HepG2 (cell line): Measurements from ENCODE around the gene LAMB3. TPM values are rescaled to one million over a fixed set of nuclear protein-coding genes. Genes with fewer than 3 reads are reported as not detected.

Source experiments
- ATAC-seq: fragments of 200-7000 bp; cut with Tn5 transposase; 3 replicates; pipeline ENCODE4 v1.9.1; 2020; ENCODE audit warnings: mild to moderate bottlenecking, moderate library complexity
- BruUV-seq: library from RNA; stranded (reverse); fragments of 400-500 nt; replicated peaks from 2 replicates; lab custom pipeline; 2021; lab: Mats Ljungman, UMichigan
- CTCF ChIA-PET: fragments of 300-600 bp; formaldehyde crosslinking; extraction: SDS; loops from one replicate; lab custom pipeline; 2021; ENCODE audit warnings: low total read pairs, inconsistent platforms, low intra/inter-chr PET ratio; lab: Yijun Ruan, JAX
- POLR2A ChIA-PET: fragments of 350-600 bp; sonication (Branson Sonifier 250); formaldehyde crosslinking; loops from one replicate; lab custom pipeline; 2020; ENCODE audit warnings: antibody characterized with exemption, inconsistent platforms; lab: Yijun Ruan, JAX
- DNase-seq: peaks from one replicate; pipeline ENCODE4 v3.0.0-alpha.2; 2015; ENCODE audit warnings: low spot score
- FAIRE-seq: peaks from 3 replicates; lab custom pipeline; 2011; peaks lifted over from hg19 to GRCh38; lab: Jason Lieb, UNC
- H2AFZ ChIP-seq: one replicate; pipeline ENCODE4 v1.6.1; 2011; ENCODE audit warnings: low read length, inconsistent platforms
- H3K27ac ChIP-seq: fragments of 300-600 bp; 3 replicates; pipeline ENCODE4 v1.8.0; 2011; ENCODE audit warnings: mixed run types, mild to moderate bottlenecking, mixed read lengths, low read length, inconsistent platforms; ENCODE audit not compliant: insufficient read depth; ENCODE audit errors: extremely low read length
- H3K27me3 ChIP-seq, 2 experiments: fragments of 200-600 bp in 1 of 2; 2 replicates in 1 of 2; 3 replicates in 1 of 2; pipeline versions ENCODE4 v1.6.0 to v1.8.0; 2011; ENCODE audit warnings: low read length in 2 of 2, mild to moderate bottlenecking in 2 of 2, moderate library complexity in 2 of 2, inconsistent platforms in 1 of 2; ENCODE audit not compliant: insufficient read depth in 2 of 2, control insufficient read depth in 1 of 2
- H3K36me3 ChIP-seq, 2 experiments: fragments of 200-600 bp in 1 of 2; replicated peaks in 1 of 2; 2 replicates in 1 of 2; 3 replicates in 1 of 2; pipeline versions ENCODE4 v1.5.1 to v1.8.0; 2011; ENCODE audit warnings: low read length in 2 of 2, inconsistent platforms in 1 of 2; ENCODE audit not compliant: insufficient read depth in 2 of 2, control insufficient read depth in 1 of 2
- H3K4me1 ChIP-seq: 2 replicates; pipeline ENCODE4 v1.5.1; 2012; ENCODE audit warnings: low read length, inconsistent platforms; ENCODE audit not compliant: insufficient read depth
- H3K4me2 ChIP-seq: 2 replicates; pipeline ENCODE4 v1.6.0; 2011; ENCODE audit warnings: low read depth, low read length, inconsistent platforms
- H3K4me3 ChIP-seq, 3 experiments: fragments of 200-600 bp in 1 of 3; sonication (generic), shearing (Covaris generic) in 1 of 3; replicated peaks in 1 of 3; 2 replicates each; pipeline ENCODE4 v1.5.1; 2011 to 2016; ENCODE audit warnings: low read length in 3 of 3, inconsistent platforms in 2 of 3, low read depth in 2 of 3, mild to moderate bottlenecking in 2 of 3, control low read depth in 1 of 3, mixed read lengths in 1 of 3; ENCODE audit not compliant: insufficient read depth in 1 of 3
- H3K79me2 ChIP-seq: one replicate; pipeline ENCODE4 v1.6.1; 2011; ENCODE audit warnings: low read length, inconsistent platforms; ENCODE audit not compliant: insufficient read depth
- H3K9ac ChIP-seq: 2 replicates; pipeline ENCODE4 v1.6.0; 2011; ENCODE audit warnings: mild to moderate bottlenecking, low read depth, low read length, inconsistent platforms; ENCODE audit not compliant: insufficient read depth
- H3K9me3 ChIP-seq: 2 replicates; pipeline ENCODE4 v1.5.1; 2012; ENCODE audit warnings: mild to moderate bottlenecking, low read length
- H4K20me1 ChIP-seq: 2 replicates; pipeline ENCODE4 v1.6.0; 2011; ENCODE audit warnings: inconsistent platforms, mild to moderate bottlenecking, low read length, moderate library complexity; ENCODE audit not compliant: insufficient read depth
- ATF6 ChIP-seq: sonication (generic); formaldehyde crosslinking; conservative IDR thresholded peaks from 2 replicates; pipeline ENCODE4 v1.4.0; 2020; ENCODE audit warnings: missing genetic modification reagents
- HIVEP1 ChIP-seq: sonication (generic); formaldehyde crosslinking; IDR thresholded peaks from 2 replicates; pipeline ENCODE4 v1.4.0; 2020; ENCODE audit warnings: mild to moderate bottlenecking, missing genetic modification reagents
- HMG20A ChIP-seq: IDR thresholded peaks from 2 replicates; pipeline ENCODE4 v1.6.1; 2016; ENCODE audit warnings: borderline replicate concordance
- HNF4G ChIP-seq, 2 experiments: sonication (generic) in 1 of 2; formaldehyde crosslinking in 1 of 2; IDR thresholded peaks; 2 replicates each; pipeline versions ENCODE4 v1.4.0 to v1.6.1; 2011 to 2020; ENCODE audit warnings: borderline replicate concordance in 2 of 2, low read depth in 2 of 2, mild to moderate bottlenecking in 2 of 2, low read length in 1 of 2, missing genetic modification reagents in 1 of 2, moderate library complexity in 1 of 2
- IRX3 ChIP-seq: sonication (generic); formaldehyde crosslinking; IDR thresholded peaks from 2 replicates; pipeline ENCODE4 v1.8.1; 2023; ENCODE audit warnings: mild to moderate bottlenecking, low read depth, missing genetic modification reagents, borderline replicate concordance
- NCOA5 ChIP-seq: sonication (generic); formaldehyde crosslinking; IDR thresholded peaks from 2 replicates; pipeline ENCODE4 v1.4.0; 2020; ENCODE audit warnings: missing genetic modification reagents
- NR2C2 ChIP-seq: sonication (generic); formaldehyde crosslinking; IDR thresholded peaks from 2 replicates; pipeline ENCODE4 v1.4.0; 2020; ENCODE audit warnings: missing genetic modification reagents, mild to moderate bottlenecking, moderate library complexity, borderline replicate concordance
- SETDB1 ChIP-seq: sonication (generic); formaldehyde crosslinking; IDR thresholded peaks from 2 replicates; pipeline ENCODE4 v1.5.1; 2020; ENCODE audit warnings: missing genetic modification reagents, mild to moderate bottlenecking, borderline replicate concordance
- SIX4 ChIP-seq: sonication (generic); formaldehyde crosslinking; IDR thresholded peaks from 2 replicates; pipeline ENCODE4 v1.4.0; 2020; ENCODE audit warnings: missing genetic modification reagents
- TBP ChIP-seq: sonication (generic); formaldehyde crosslinking; IDR thresholded peaks from 2 replicates; pipeline ENCODE4 v1.5.0; 2020; ENCODE audit warnings: missing genetic modification reagents
- ZMAT3 ChIP-seq: sonication (generic); formaldehyde crosslinking; conservative IDR thresholded peaks from 2 replicates; pipeline ENCODE4 v1.7.0; 2021; ENCODE audit warnings: missing genetic modification reagents
- ZMYM2 ChIP-seq: sonication (generic); formaldehyde crosslinking; IDR thresholded peaks from 2 replicates; pipeline ENCODE4 v1.8.0; 2022; ENCODE audit warnings: mild to moderate bottlenecking, missing genetic modification reagents
- ZNF205 ChIP-seq: IDR thresholded peaks from 2 replicates; pipeline ENCODE4 v1.6.1; 2018; ENCODE audit warnings: missing biosample characterization, missing genetic modification reagents
- ZNF451 ChIP-seq: sonication (generic); formaldehyde crosslinking; IDR thresholded peaks from 2 replicates; pipeline ENCODE4 v1.5.0; 2020; ENCODE audit warnings: mild to moderate bottlenecking, missing genetic modification reagents
- ZNF552 ChIP-seq: sonication (generic); formaldehyde crosslinking; IDR thresholded peaks from 2 replicates; pipeline ENCODE4 v1.9.0; 2022; ENCODE audit warnings: missing genetic modification reagents, mild to moderate bottlenecking, borderline replicate concordance
- ZNF713 ChIP-seq: sonication (generic); formaldehyde crosslinking; IDR thresholded peaks from 2 replicates; pipeline ENCODE4 v1.4.0; 2020; ENCODE audit warnings: mild to moderate bottlenecking, missing genetic modification reagents
- ZNF776 ChIP-seq: sonication (generic); formaldehyde crosslinking; IDR thresholded peaks from 2 replicates; pipeline ENCODE4 v1.4.0; 2020; ENCODE audit warnings: mild to moderate bottlenecking, missing genetic modification reagents
- WGBS: methylation state at CpG from one replicate; pipeline ENCODE4 v1.1.6; 2017; ENCODE audit warnings: low lambda C conversion rate; 5-methylcytosine and 5-hydroxymethylcytosine counted together
- in situ Hi-C: cut with HindIII; loops from 2 replicates; pipeline ENCODE4 v1.10.0; 2017; ENCODE audit warnings: low pct_unique_long_range_greater_than_20kb; ENCODE audit not compliant: extremely low pct_ligation_motif_present
- intact Hi-C: fragments of 100-400 bp; cut with micrococcal nuclease; formaldehyde crosslinking; loops from one replicate; pipeline ENCODE4 v1.10.0; 2022; ENCODE audit not compliant: unreplicated experiment
- polyA plus RNA-seq, 8 experiments: library from polyadenylated mRNA; depleted of rRNA in 3 of 8; stranded (reverse) in 7 of 8; unstranded in 1 of 8; fragments of >200 nt; fragmentation: Illumina TruSeq in 4 of 8; extraction: Trizol in 4 of 8; gene quantifications; 2 replicates each; pipeline versions ENCODE4 v1.2.1 to v1.2.3, GENCODE V29; 2011 to 2016; ENCODE audit warnings: low read depth in 4 of 8, missing spikeins in 1 of 8, mixed read lengths in 1 of 8; ENCODE audit not compliant: insufficient read depth in 1 of 8
- total RNA-seq, 5 experiments: library from RNA; depleted of rRNA; stranded (reverse); fragments of >200 nt; fragmentation: Illumina TruSeq; extraction: Trizol; gene quantifications; 2 replicates each; pipeline ENCODE4 v1.2.3, GENCODE V29; 2016; ENCODE audit warnings: low read depth in 1 of 5

The LAMB3 gene
- total and polyA plus RNA-seq, 2 of the 13 experiments (the other 11 are each of a cell fraction or from before 2014, with no cell fraction given) = 0.18 to 0.24 TPM

- in situ Hi-C loops = no loop called here
- no TSS peak for BruUV-seq
- POLR2A ChIA-PET = no interaction called here
Measured at GRCh38 chr1:209585197-209585596, 67.0 kb downstream of the LAMB3 start.

More at GRCh38 chr1:209585197-209585596, 67.0 kb downstream of the LAMB3 start:
- H3K9ac ChIP-seq = no peak overlapping the region
- no peaks in the 10 kb centered on the region for H4K20me1 ChIP-seq
- no peaks in the 10 kb centered on the region for H3K4me1 ChIP-seq
- TF ChIP-seq IRX3 (no peak), HNF4G (IDR thresholded peaks at IDR 0.05; ENCODE audit: borderline replicate concordance, low read depth, low read length) (no peak), HNF4G (CRISPR knock-in tag; IDR thresholded peaks at IDR 0.05; ENCODE audit: borderline replicate concordance, low read depth) (no peak), ZNF713 (CRISPR knock-in tag) (no peak), ZMYM2 (CRISPR knock-in tag) (no peak), ZNF451 (CRISPR knock-in tag) (no peak), HIVEP1 (CRISPR knock-in tag) (no peak), NCOA5 (CRISPR knock-in tag) (no peak), ZNF776 (CRISPR knock-in tag) (no peak), TBP (CRISPR knock-in tag) (no peak), ZMAT3 (CRISPR knock-in tag) (no peak), HMG20A (CRISPR knock-in tag) (no peak), NR2C2 (CRISPR knock-in tag) (no peak), ZNF205 (no peak), ATF6 (CRISPR knock-in tag) (no peak), ZNF552 (CRISPR knock-in tag) (no peak), SIX4 (CRISPR knock-in tag) (no peak), SETDB1 (no peak)
- TF ChIP-seq, all 625 proteins: peak for 0
- H2AFZ ChIP-seq = no peak overlapping the region
- H3K27me3 ChIP-seq = peaks cover 0 to 5% of the 10 kb centered on the region in 2 experiments; a peak in 1 of 5 replicates
- H3K36me3 ChIP-seq = no peaks in the 10 kb centered on the region
- DNase-seq = no peak
- intact Hi-C loops = no loop called here
- H3K79me2 ChIP-seq = no peaks in the 10 kb centered on the region
- no peak for ATAC-seq
- no peaks in the 10 kb centered on the region for H3K9me3 ChIP-seq
- CTCF ChIA-PET = no interaction called here
- H3K4me3 ChIP-seq = no peak overlapping the region
- H3K4me2 ChIP-seq = no peak overlapping the region
- no peak overlapping the region for H3K27ac ChIP-seq
- 23% methylated on average over 5 of the region's 5 CpGs for WGBS
- FAIRE-seq = no peak
